ENCODE data around the gene PAFAH1B2. TPM values are rescaled to one million over a fixed set of nuclear protein-coding genes. Genes with fewer than 3 reads are reported as not detected.
"Not testable (repeated sequence)": the region's sequence is repeated elsewhere in the genome, so short reads cannot be mapped to it uniquely, and the experiment has no call there.

Gene PAFAH1B2
- total RNA-seq, 1 experiment from 2014 or later = 91.6 TPM

DNA sequence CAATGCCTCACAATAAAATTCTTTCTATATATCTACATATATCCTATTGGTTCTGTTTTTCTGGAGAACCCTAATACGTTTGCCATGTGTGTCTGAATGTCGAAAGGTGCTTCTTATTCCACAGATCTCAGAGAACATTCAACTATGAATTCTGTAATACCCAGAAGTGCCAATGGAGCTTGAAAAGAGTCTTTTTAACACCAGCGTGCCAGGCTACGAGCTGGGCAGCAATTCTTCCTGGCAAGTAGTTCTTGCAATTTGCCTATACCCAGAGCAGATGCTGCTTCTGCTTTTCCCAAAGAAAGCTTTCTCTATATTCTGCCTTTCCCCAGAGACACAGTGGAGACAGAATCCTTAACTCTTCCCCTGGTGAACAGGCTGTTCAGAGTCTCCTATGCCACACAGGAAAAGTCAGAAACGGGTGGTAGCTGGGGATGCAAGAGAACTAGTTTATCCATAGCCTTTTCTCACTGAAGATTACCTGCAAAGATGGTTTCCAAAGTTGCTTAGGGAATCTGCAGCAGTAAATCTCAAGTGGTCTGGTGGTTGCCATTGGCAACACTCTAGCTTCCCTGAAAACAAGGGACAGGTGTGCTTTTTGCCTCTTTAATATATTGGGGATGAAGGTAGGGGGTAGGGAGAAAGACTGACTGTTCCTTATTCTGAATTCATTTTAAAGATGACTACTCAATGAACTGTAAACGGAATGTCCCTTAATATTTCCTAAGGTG lies 16.8 kb upstream of the PAFAH1B2 start:
- no peak for DNase-seq (ENCODE audit: low spot score)

DNA sequence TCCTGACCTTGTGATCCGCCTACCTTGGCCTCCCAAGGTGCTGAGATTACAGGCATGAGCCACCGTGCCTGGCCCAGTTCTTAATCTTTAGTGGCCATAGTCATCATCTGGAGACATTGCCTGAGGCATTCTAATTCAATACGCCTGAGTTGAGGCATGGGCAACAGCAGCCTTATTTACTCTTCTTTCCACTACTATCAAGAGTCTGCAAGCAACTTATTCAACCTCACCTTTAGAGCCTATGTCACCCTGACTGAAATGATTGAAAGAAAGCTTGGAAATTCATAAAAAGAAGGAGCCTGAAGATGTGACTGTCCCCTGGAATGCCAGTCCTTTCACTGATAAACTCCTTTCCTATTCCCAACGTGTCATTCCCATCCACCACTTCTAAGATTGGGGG lies 15.8 kb upstream of the PAFAH1B2 start:
- no peak for DNase-seq (ENCODE audit: low spot score)

DNA sequence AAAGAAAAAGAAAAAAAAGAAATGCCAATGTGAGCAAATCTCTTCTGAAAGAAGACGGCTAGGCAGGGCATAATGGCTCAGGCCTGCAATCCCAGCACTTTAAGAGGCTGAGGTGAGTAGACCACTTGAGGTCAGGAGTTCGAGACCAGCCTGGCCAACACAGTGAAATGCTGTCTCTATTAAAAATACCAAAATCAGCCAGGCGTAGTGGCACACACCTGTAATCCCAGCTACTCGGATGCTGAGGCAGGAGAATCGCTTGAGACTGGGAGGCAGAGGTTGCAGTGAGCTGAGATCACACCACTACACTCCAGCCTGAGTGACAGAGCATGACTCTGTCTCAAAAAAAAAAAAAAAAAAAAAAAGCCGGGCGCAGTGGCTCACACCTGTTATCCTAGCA lies 13.7 kb upstream of the PAFAH1B2 start:
- not testable (repeated sequence) for DNase-seq (ENCODE audit: low spot score)

DNA sequence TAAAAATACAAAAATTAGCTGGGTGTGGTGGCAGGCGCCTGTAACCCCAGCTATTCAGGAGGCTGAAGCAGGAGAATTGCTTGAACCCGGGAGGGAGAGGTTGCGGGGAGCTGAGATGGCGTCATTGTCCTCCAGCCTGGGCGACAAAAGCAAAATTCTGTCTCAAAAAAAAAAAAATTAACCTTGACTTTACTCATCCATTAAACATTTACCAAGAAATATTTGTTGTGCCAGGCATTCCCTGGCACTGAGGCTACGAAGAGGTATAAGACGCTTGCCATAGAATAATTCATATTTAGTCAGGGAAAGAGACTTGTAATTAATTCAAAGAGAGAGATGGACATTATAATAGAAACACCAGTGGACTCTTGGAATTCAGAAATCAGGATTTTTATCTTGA lies 13.2 kb upstream of the PAFAH1B2 start:
- DNase-seq (ENCODE audit: low spot score) = no peak

DNA sequence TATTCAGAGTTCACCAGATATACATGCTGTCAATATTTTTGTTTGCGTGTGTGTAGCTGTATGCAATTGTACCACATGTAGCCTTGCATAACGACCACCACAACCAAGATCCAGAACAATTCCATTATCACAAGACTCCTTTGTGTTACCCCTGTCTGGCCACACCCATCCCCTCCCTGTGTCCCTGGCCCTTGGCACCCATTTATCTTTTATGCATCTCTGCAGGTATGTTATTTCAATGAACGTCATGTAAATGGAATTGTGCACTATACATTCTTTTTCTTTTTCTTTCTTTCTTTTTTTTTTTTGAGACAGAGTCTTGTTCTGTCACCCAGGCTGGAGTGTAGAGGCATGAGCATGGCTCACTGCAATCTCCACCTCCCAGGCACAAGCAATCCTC lies 9.7 kb upstream of the PAFAH1B2 start:
- no peak for DNase-seq (ENCODE audit: low spot score)

DNA sequence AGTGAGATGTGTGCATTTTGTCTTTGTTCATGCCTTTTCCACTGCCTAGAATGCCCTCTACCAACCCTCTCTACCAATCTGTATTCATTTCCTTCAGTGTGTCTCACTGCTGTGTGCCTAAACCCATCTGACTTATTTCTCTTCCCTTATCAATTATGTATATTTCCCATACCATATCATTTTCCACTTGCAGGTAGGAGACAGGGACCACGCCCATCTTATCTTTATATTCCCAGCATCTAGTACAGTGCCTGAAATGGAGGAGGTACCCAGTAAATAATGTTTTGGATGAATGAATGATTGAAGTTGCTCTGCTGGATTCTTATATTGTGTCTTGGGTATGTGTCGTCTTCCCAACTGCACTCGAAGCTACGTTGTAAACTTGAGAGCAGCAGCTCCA lies 9.1 kb upstream of the PAFAH1B2 start:
- not testable (repeated sequence) for DNase-seq (ENCODE audit: low spot score)

DNA sequence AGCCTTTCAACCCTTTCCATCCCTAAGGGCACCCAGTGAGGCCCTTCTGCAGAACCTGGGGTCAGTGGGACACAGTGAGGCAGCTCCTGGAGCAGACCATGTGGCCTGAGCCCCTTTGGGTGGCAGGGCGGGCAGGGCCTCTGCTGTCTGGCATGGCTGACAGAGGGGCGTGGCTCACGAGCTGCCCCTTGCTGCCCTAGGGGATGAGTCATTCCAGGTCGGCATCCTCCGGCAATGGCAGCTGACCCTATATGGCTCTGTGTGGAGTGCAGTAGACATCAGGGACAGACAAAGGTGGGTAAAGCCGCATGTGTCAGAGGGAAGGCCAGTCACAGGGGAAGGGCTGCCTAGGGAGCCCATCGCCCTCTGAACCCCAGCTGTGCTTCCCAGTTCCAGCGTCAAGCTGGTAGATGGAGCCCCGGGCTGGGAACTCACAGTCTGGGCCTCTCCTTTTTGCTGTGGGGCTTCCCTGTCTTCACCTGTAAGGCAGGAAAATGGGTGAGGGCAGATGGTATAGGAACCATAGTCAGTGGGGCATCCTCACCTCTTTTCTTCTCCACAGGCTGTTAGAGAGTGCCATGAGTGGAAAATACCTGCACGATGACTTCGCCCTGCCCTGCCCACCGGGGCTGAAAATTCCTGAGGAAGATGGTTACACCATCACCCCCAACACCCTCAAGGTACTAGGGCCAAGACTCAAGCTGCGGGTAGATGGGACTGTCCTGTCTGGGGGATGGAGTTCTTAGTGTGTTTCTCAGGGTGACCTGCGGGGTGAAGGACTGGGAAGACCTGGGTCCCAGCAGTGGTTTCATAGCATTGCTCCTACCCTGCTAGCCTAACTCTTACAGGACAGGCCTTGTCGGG lies 6.6 kb upstream of the PAFAH1B2 start:
- not testable (repeated sequence) for DNase-seq (ENCODE audit: low spot score)

DNA sequence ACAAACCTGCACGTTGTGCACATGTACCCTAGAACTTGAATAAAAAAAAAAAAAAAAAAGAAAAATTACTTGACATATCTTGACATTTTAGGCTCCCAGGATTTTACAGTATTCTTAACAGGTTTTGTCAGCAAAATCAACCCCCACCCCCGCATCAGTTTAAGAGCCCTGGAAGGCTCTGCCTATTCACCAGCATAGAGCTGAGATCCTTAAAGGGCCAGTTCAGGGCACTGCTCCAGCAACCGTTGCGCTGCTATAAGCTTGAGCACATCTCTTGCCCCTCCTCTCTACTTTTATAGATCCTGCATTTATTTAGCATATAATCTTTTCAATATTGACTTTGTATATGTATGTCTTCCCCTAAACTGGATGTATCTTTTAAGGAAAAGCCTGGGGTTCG lies 697 bp upstream of the PAFAH1B2 start:
- peak; percentile 43 for DNase-seq (ENCODE audit: low spot score)

DNA sequence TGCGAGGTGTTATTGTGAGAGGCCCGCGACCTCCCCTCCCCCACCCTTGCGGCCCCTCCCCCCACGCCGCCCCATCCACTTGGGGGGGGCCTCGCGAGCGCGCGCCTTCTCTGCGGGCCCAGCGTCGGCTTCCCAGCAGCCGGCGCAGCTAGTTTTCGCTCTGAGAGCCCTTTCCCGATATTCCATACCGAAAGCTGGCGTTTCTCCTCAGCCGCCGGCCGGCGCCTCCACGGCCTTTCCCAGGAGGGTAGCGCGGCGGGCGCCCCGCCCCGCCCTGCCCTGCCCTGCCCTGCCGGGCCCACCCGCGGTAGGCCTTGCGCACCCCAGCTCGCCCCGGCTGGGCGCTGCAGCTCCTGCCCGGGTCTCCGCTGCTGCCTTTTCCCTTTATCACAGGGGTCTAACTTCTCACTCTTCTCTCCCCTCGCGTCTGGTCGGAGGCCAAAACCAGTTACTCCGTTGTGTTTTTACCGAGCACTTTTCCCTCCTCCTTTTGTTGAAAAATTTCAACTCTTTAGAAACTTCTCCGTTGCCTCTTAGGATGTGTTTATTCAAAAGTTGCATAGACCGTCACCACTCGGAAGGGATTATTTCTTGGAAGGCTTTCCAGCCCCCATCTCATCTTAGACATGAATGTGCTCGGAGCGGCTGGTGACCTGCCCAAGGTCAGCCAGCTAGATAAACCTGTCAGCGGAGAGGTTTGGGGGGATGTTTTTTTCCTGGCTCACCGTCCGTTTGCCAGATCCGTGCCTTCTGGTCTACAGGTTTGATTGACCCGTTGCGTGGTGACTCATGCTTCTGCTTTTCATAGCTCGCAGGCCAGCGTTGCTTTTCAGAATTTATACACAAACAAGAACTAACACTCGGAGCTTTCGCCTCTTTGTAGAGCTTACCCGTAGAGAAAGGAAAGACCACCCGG lies 648 bp downstream of the PAFAH1B2 start:
- DNase-seq (ENCODE audit: low spot score) = peak; percentile 50

DNA sequence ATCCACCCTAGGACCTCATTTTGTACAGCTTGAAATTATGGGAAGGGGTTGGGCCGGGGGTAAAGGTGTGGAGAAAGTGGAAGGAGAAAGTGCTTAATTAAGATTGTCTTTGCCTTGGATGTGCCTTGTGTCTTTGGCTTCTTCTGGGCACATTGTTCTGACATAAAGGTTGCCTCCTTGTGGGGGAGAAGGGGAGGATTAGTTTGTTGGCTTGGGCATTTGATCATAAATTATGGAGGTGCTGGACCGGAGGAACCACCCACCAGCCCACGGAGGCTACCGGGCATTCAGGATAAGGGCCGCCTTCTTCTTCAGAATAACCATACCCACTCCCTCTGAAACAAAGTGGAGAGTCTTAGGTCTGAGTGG lies 1.3 kb downstream of the PAFAH1B2 start:
- DNase-seq (ENCODE audit: low spot score) = peak; percentile 26

DNA sequence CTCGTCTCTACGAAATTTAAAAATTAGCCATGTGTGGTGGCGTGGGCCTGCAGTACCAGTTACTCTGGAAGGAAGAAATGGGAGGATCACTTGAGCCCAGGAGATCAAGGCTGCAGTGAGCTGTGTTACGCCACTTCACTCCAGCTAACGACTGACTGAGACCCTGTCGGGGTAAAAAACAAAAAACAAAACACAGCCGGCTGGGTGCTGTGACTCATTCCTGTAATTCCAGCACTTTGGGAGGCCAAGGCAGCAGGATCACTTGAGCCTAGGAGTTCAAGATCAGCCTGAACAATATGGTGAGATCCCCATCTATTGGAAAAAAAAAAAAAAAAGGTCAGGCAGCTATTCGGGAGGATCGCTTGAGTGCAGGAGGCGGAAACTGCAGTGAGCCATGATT lies 2.4 kb downstream of the PAFAH1B2 start:
- DNase-seq (ENCODE audit: low spot score) = no peak

DNA sequence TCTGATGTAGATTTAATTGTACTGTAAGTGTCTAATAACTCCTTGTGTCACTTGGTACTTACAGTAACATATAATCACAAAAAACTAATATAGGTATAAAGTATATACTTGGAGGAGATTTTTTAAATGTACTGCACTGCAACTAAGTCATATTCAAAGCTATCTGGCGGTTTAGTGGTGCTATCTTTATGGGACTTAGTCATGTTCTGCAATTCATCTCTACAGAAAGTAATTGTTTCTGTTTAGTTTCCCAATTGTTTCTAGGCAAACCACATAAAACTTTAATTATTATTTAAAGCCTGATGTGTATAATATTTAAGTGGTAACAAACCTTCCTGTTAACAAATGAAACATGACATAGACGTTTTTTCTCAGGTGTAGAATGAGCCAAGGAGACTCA lies 8.0 kb downstream of the PAFAH1B2 start:
- no peak for DNase-seq (ENCODE audit: low spot score)

DNA sequence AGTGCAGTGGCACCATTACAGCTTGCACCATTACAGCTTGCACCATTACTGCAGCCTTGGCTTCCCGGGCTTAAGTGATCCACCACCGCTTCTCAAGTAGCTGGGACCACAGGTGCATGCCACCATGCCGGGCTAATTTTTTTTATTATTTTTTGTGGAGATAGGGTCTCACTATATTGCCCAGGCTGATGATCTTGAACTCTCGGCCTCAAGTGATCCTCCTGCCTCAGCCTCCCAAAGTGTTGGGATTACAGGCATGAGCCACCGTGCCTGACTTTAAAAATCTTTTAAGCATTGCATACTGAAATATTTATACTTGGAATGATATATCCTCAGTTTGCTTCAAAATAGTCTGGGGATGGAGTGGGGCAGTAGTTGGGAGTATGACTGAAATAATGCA lies 10.4 kb downstream of the PAFAH1B2 start:
- no peak for DNase-seq (ENCODE audit: low spot score)

DNA sequence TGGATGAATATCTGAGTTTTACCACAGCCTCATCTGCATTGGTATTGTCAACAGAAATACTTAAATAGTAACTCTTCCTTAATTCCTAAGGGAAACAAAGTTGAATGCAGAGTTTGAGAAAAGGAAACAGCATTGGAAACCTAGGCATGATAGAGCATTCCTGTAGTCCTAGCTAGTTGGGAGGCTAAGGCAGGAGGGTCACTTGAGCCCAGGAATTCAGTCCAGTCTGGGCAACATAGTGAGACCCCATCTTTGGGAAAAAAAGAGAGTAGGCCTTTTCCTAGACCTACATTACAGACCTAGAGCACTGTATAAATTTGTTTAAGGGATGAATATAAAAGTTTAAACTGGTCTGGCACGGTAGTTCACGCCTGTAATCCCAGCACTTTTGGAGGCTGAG lies 13.4 kb downstream of the PAFAH1B2 start:
- no peak for DNase-seq (ENCODE audit: low spot score)

DNA sequence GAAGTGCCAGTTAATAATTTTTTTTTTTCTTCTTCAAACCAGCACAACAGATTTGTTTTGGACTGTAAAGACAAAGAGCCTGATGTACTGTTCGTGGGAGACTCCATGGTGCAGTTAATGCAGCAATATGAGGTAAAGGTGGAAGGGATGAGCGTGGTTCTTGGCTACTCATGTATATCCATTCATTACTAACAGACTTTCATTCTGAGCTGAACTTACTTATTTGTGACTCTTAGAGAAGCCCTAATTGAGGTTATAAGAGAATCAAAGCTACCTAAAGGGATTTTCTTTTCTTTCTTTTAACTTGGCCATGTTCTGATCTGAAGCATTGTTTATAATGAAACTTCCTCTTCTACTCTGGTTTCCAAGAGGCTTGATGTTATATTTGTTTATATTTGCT lies 15.8 kb downstream of the PAFAH1B2 start:
- no peak for DNase-seq (ENCODE audit: low spot score)

DNA sequence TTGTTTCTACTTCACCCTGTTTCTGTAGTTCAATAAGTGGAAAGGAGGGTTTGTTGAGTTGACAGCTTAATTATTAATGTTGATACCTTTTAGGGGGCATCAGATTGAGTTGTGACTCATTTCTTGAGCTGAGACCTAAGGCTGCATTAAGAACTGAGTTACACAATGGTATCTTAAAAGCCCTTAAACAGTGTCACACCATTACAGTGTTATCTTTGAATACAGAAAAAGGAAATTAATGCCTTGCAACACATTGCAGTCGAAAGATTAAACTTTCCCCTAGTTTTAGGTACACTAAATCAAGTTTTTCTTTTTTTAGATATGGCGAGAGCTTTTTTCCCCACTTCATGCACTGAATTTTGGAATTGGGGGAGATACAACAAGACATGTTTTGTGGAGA lies 16.7 kb downstream of the PAFAH1B2 start:
- no peak for DNase-seq (ENCODE audit: low spot score)

DNA sequence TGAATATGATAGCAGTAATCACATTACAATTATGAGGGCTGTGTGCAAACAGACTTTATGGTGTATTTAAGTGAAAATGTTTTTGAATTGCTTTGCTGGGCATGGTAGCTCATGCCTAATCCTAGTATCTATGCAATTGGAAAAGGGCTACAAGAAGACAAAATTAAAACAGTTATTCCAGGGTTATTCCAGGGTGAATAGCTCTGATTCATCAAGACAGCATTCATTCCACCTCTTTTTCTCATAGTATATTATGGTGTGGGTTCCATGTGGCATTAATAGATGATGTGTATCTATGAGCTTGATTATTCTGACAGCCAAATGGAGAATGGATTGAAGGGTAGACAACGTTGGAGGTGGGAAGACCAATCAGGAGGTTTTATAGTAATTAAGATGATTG lies 22.4 kb downstream of the PAFAH1B2 start:
- no peak for DNase-seq (ENCODE audit: low spot score)

DNA sequence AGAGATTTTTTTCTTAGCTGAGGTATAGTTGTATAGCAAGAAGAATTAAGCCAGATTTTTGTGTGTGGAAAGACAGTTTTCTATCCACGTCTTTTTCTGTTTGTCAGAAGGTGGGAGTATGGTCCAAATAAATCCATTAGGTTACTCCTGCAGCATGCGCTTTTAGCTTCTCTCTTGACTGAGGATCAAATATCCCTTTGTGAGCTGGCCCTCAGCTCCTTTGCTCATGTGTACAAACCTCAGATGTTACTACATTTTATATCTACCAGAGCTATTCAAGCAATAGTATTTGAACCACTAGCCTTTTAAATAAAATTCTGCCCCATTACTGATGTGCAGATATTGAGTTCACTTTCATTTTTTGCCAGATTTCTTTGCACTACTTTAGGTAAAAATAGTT lies 25.6 kb downstream of the PAFAH1B2 start:
- DNase-seq (ENCODE audit: low spot score) = no peak

DNA sequence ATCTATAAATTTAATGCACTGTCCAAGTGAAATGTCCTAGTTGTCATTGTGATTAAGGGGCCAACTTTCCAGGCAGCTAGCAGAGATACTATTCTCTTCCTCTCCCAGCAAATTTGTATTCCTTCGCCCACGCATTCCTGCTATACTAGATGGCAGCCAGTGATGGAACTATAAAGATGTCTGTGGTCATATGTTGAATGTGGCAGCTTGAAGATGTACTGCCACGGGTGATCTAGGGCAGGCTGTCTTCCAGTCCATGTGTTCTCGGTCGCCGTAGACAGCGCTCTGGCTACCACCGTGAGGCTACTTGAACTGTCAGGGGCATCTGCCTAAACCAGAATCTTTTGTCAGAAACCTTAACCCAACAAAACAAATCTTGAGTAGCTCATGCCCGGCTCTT lies 26.1 kb downstream of the PAFAH1B2 start:
- DNase-seq (ENCODE audit: low spot score) = no peak

DNA sequence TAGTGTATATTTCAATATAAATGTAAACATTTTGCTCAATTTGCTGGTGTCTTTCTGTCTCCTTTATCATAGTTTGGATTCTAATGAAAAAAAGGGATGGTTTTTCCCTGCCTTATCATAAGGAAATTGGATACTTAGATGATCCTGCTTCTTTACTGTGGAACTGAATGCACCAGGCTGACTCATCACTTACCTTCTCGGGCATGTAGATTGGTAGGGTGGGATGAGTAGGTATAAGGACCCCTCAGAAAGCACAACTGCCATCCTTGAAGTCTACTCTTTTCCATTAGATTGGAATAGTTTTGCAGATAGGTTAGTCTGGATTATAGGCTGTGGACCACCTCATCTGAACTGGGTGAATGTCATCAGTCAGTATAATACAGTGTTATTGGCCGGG lies 26.9 kb downstream of the PAFAH1B2 start:
- DNase-seq (ENCODE audit: low spot score) = no peak

DNA sequence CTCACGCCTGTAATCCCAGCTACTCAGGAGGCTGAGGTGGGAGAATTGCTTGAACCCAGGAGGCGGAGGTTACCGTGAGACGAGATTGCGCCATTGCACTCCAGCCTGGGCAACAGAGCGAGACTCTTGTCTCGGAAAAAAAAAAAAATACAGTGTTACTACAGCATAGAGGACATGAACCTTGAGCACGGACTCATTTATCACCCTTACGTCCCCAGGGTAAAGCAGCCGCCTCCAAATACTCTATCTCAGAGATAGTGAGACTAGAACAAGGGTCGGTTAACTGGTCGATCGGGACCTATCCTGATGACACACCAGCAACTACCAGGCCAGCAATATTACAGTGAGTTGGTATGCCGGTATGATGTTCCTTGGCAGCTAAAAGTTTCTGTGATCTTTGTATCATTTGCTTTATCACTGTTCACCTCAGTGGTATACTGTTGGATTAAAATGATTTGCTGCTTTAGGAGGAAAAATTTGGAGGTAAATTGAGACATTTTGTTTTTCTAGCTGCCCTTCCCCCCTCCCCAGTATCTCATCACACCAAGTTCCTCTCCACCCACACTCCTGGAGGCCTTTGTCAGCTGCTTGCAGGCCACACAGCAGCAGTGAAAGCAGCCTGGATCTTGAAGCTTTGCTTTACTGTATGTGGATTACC lies 27.4 kb downstream of the PAFAH1B2 start:
- no peak for DNase-seq (ENCODE audit: low spot score)

All from A172 (cell line).